Measurements from ENCODE around the gene TMC6.

- TF ChIP-seq CTCF (IDR thresholded peaks at IDR 0.05; ENCODE audit: insufficient read depth, low read depth, low read length) = no peak
- no peak for TF ChIP-seq EZH2 (IDR thresholded peaks at IDR 0.05; ENCODE audit: insufficient read depth, low read length)
Observed at GRCh38 chr17:78129351-78130089, 965 bp upstream of the TMC6 start.

Measured in astrocyte (in vitro differentiated cells and primary cell).